ENCODE data around the gene C3orf80. TPM values are rescaled to one million over a fixed set of nuclear protein-coding genes. Genes with fewer than 3 reads are reported as not detected.

The C3orf80 gene
- total and polyA plus RNA-seq, 8 donors = 0.29 to 1.9 (median 0.73) TPM; not detected in 3

DNA sequence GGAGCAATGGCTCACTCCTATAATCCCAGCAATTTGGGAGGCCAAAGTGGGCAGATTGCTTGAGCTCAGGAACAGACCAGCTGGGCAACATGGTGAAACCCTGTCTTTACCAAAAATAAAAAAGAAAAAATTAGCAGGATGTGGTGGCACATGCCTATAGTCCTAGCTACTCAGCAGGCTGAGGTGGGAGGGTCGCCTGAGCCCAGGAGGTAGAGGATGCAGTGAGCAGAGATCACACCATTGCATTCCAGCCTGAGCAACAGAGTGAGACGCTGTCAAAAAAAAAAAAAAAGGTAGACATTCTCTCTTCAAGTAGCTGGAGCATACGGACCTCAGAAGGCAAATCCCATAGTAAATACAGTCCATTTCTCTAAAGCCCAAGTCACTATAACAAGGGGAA, 7.1 kb upstream of the C3orf80 start:
- 62 to 81% (median 73%) methylated on average over 3 of the region's 3 CpGs for WGBS, 5 donors
- TF ChIP-seq POLR2A (IDR thresholded peaks at IDR 0.05) (no peak), POLR2AphosphoS5 (IDR thresholded peaks at IDR 0.05) (no peak), EP300 (IDR thresholded peaks at IDR 0.05) (no peak)
- TF ChIP-seq, protein P1, sequence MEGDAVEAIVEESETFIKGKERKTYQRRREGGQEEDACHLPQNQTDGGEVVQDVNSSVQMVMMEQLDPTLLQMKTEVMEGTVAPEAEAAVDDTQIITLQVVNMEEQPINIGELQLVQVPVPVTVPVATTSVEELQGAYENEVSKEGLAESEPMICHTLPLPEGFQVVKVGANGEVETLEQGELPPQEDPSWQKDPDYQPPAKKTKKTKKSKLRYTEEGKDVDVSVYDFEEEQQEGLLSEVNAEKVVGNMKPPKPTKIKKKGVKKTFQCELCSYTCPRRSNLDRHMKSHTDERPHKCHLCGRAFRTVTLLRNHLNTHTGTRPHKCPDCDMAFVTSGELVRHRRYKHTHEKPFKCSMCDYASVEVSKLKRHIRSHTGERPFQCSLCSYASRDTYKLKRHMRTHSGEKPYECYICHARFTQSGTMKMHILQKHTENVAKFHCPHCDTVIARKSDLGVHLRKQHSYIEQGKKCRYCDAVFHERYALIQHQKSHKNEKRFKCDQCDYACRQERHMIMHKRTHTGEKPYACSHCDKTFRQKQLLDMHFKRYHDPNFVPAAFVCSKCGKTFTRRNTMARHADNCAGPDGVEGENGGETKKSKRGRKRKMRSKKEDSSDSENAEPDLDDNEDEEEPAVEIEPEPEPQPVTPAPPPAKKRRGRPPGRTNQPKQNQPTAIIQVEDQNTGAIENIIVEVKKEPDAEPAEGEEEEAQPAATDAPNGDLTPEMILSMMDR (IDR thresholded peaks at IDR 0.05) = no peak

DNA sequence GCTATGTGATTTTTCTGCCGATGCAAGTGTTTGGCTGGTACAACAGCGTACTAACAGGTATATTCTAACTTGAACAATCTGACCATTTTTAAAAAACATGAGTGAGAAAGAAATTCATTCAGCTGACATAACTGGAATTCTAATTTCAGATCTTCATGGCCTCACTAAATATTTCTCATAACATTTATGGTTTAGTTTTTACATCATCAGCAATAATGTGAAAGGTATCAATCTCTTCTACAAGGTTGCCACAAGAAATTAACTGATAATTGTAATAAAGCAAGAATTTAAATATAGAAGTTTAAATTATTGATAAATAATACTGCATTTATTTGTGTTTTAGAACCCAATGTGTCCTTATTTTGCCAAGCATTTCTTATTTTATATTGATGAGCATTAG, 5.2 kb upstream of the C3orf80 start:
- H3K4me1 ChIP-seq = peaks cover 0 to 9% (median 7%) of the 10 kb centered on the region in 4 donors
- H3K27me3 ChIP-seq = peaks cover 0 to 10% (median 7%) of the 10 kb centered on the region in 3 donors
- TF ChIP-seq POLR2A (IDR thresholded peaks at IDR 0.05) (no peak), POLR2AphosphoS5 (IDR thresholded peaks at IDR 0.05) (no peak), EP300 (IDR thresholded peaks at IDR 0.05) (no peak)
- TF ChIP-seq, protein P1 (IDR thresholded peaks at IDR 0.05) = no peak
- 91 to 99% (median 97%) methylated on average over 2 of the region's 2 CpGs for WGBS, 5 donors
- no peak for DNase-seq
- intact Hi-C loops (cut with DNase I; ENCODE audit: low total_unique reads) = no loop called here
- no peak overlapping the region for H3K27ac ChIP-seq
- H3K9me3 ChIP-seq = no peaks in the 10 kb centered on the region
- H3K4me3 ChIP-seq = no peak overlapping the region
- no peaks in the 10 kb centered on the region for H3K36me3 ChIP-seq

More for the DNA sequence above, 7.1 kb upstream of the C3orf80 start:
- H3K27ac ChIP-seq = no peak overlapping the region
- H3K36me3 ChIP-seq = no peaks in the 10 kb centered on the region
- H3K4me3 ChIP-seq = no peak overlapping the region
- H3K9me3 ChIP-seq = no peaks in the 10 kb centered on the region
- intact Hi-C loops (cut with DNase I; ENCODE audit: low total_unique reads) = no loop called here
- no peak for DNase-seq
- no peaks in the 10 kb centered on the region for H3K4me1 ChIP-seq
- H3K27me3 ChIP-seq = no peaks in the 10 kb centered on the region

DNA sequence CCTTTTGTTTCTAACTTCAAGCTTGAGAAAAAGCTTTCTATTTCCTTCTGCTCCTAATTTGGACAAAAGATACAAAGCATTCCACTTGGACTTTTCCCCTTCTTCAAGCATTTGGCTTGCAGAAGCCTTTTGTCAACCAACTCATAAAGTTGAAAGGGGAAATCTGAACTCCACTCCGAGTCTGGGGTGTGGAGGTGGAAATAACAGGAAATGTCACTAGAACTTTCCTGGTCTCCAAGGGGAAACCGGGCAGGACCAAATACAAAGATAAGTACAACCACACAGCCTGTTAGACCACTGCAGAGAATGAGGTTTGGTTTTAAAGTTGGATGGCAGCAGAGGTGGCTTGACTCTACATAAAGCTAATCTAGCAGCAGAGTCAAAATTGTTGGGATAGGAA, 4.2 kb upstream of the C3orf80 start:
- intact Hi-C loops (cut with DNase I; ENCODE audit: low total_unique reads) = no loop called here
- peak in 1 of 2 donors; percentile 17 for DNase-seq
- Histone ChIP-seq H3K27ac (no peak overlapping the region), H3K27me3 (peaks cover 0 to 20% (median 17%) of the 10 kb centered on the region in 3 donors), H3K4me1 (peaks cover 6 to 19% (median 17%) of the 10 kb centered on the region in 4 donors), H3K36me3 (no peaks in the 10 kb centered on the region), H3K9me3 (no peaks in the 10 kb centered on the region), H3K4me3 (no peak overlapping the region)
- WGBS, 5 donors = 5 to 33% (median 22%) methylated on average over 2 of the region's 2 CpGs
- TF ChIP-seq, protein P1 (IDR thresholded peaks at IDR 0.05) = no peak
- no peak for TF ChIP-seq EP300 (IDR thresholded peaks at IDR 0.05)
- TF ChIP-seq POLR2AphosphoS5 (IDR thresholded peaks at IDR 0.05) = no peak
- TF ChIP-seq POLR2A (IDR thresholded peaks at IDR 0.05) = no peak

DNA sequence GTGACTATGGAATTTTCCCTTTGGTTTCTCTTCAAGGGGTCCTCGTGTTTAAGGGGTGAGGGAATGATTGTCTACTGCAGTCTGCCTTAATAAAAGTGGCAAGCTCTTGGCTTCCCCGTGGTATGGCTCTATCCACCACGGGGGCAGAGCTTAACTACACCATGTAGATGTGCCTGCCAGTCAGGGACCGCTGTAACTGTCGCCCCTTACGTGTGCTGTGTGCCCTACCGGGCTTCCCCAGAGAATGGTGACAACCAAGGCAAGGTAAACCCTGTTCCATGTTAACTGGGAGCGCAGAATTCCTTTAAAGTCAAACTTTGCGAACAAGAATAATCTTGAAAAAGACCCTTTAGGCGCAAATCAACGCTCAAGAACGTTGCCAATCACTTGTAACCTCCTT, 966 bp upstream of the C3orf80 start:
- DNase-seq = no peak
- no peaks in the 10 kb centered on the region for H3K9me3 ChIP-seq
- no peak overlapping the region for H3K27ac ChIP-seq
- TF ChIP-seq POLR2AphosphoS5 (IDR thresholded peaks at IDR 0.05) (no peak), EP300 (IDR thresholded peaks at IDR 0.05) (no peak), POLR2A (IDR thresholded peaks at IDR 0.05) (no peak)
- TF ChIP-seq, protein P1 (IDR thresholded peaks at IDR 0.05) = no peak
- peak overlapping the region in 1 of 4 donors; percentile 73 for H3K4me3 ChIP-seq
- H3K27me3 ChIP-seq = peaks cover 0 to 51% (median 26%) of the 10 kb centered on the region in 3 donors
- peaks cover 16 to 30% (median 26%) of the 10 kb centered on the region in 4 donors for H3K4me1 ChIP-seq
- WGBS, 5 donors = 50 to 69% (median 59%) methylated on average over 12 of the region's 12 CpGs
- intact Hi-C loops (cut with DNase I; ENCODE audit: low total_unique reads) = no loop called here
- no peaks in the 10 kb centered on the region for H3K36me3 ChIP-seq
